ENCODE data around the gene NTPCR. TPM values are rescaled to one million over a fixed set of nuclear protein-coding genes. Genes with fewer than 3 reads are reported as not detected.

NTPCR gene
- total RNA-seq, 2 experiments from 2014 or later: 8.5 to 9.3 TPM

DNA sequence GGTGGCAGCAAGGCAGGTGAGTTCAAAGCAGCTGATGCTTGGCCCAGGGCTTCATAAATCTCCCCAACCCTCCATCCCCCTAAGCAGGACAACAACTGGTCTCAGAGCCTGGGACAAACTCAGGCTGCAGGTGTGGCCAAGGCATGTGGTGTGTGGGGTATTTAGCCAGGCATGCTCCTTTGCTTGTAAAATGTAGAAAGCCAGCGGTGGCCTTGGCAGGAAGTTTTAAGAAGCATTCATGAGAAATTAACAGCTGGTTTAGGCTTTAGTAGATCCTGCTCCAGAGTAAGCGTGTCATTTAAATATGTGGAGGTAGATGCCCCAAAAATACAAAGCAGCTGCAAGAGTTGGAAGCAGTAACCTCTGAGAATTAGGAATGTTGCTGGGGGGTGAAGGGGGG is 44.8 kb downstream of the NTPCR start:
- no peak for ATAC-seq (ENCODE audit: poor library complexity)
- H3K27ac ChIP-seq (ENCODE audit: low read depth in 1 of 2, low read length in 2 of 2): no peak overlapping the region
- intact Hi-C loops (cut with DNase I, micrococcal nuclease): no loop called here
- no peaks in the 10 kb centered on the region for H3K4me1 Mint-ChIP-seq (ENCODE audit: low read depth)
- ChIA-PET CTCF (no interaction called here), POLR2A (no interaction called here)
- no peak overlapping the region for H3K4me3 ChIP-seq (ENCODE audit: low read length)
- no peaks in the 10 kb centered on the region for H3K27me3 ChIP-seq (ENCODE audit: control insufficient read depth in 1 of 2, insufficient read depth in 2 of 2, low read length in 2 of 2)
- H3K36me3 ChIP-seq (ENCODE audit: insufficient read depth, low read length): peaks cover 68% of the 10 kb centered on the region
- peaks cover 96% of the 10 kb centered on the region for H3K36me3 Mint-ChIP-seq (ENCODE audit: low read depth)
- DNase-seq: no peak
- no peak overlapping the region for H3K4me3 Mint-ChIP-seq
- no peaks in the 10 kb centered on the region for H3K4me1 ChIP-seq (ENCODE audit: insufficient read depth, low read length)
- peaks cover 0 to 10% of the 10 kb centered on the region in 2 experiments for H3K9me3 ChIP-seq (ENCODE audit: control insufficient read depth in 1 of 2, insufficient read depth in 1 of 2, low read length in 2 of 2)
- TF ChIP-seq, protein P1, sequence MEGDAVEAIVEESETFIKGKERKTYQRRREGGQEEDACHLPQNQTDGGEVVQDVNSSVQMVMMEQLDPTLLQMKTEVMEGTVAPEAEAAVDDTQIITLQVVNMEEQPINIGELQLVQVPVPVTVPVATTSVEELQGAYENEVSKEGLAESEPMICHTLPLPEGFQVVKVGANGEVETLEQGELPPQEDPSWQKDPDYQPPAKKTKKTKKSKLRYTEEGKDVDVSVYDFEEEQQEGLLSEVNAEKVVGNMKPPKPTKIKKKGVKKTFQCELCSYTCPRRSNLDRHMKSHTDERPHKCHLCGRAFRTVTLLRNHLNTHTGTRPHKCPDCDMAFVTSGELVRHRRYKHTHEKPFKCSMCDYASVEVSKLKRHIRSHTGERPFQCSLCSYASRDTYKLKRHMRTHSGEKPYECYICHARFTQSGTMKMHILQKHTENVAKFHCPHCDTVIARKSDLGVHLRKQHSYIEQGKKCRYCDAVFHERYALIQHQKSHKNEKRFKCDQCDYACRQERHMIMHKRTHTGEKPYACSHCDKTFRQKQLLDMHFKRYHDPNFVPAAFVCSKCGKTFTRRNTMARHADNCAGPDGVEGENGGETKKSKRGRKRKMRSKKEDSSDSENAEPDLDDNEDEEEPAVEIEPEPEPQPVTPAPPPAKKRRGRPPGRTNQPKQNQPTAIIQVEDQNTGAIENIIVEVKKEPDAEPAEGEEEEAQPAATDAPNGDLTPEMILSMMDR (IDR thresholded peaks at IDR 0.05): no peak
- H3K27me3 Mint-ChIP-seq: no peaks in the 10 kb centered on the region
- H3K27ac Mint-ChIP-seq: no peak overlapping the region
- no peaks in the 10 kb centered on the region for H3K9me3 Mint-ChIP-seq

DNA sequence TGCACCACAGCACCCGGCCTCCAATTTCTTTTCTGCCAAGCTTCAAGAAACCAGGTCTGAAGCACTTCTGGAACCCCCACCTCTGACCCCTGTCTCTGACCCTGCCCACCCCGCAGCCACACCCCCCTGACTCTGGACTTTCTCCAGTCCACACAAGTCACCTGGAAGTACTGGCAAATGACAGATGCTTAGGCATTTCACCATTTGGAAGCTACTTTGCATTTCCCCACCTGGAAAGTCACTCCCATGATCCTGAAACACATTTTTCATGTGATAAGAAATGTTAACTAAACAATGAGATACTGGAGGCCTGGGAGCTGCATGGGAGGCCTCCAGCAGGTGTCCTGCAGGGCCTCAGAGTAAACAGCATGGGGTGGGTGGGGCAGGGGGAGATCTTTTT is 45.7 kb downstream of the NTPCR start:
- DNase-seq (no peak), ATAC-seq (ENCODE audit: poor library complexity) (no peak)
- no peak overlapping the region for H3K4me3 ChIP-seq (ENCODE audit: low read length)
- CTCF ChIA-PET: no interaction called here
- H3K4me1 Mint-ChIP-seq (ENCODE audit: low read depth): no peaks in the 10 kb centered on the region
- H3K9me3 Mint-ChIP-seq: no peaks in the 10 kb centered on the region
- intact Hi-C loops (cut with DNase I, micrococcal nuclease): no loop called here
- no peak overlapping the region for H3K27ac Mint-ChIP-seq
- TF ChIP-seq, protein P1 (IDR thresholded peaks at IDR 0.05): no peak
- H3K27me3 Mint-ChIP-seq: no peaks in the 10 kb centered on the region
- H3K36me3 Mint-ChIP-seq (ENCODE audit: low read depth): peaks cover 98% of the 10 kb centered on the region
- no peak overlapping the region for H3K27ac ChIP-seq (ENCODE audit: low read depth in 1 of 2, low read length in 2 of 2)
- no peaks in the 10 kb centered on the region for H3K27me3 ChIP-seq (ENCODE audit: control insufficient read depth in 1 of 2, insufficient read depth in 2 of 2, low read length in 2 of 2)
- peaks cover 71% of the 10 kb centered on the region for H3K36me3 ChIP-seq (ENCODE audit: insufficient read depth, low read length)
- no peak overlapping the region for H3K4me3 Mint-ChIP-seq
- peaks cover 0 to 10% of the 10 kb centered on the region in 2 experiments for H3K9me3 ChIP-seq (ENCODE audit: control insufficient read depth in 1 of 2, insufficient read depth in 1 of 2, low read length in 2 of 2)
- POLR2A ChIA-PET: no interaction called here
- H3K4me1 ChIP-seq (ENCODE audit: insufficient read depth, low read length): no peaks in the 10 kb centered on the region

GRCh38 chr1:232998138-232998537 is 47.7 kb downstream of the NTPCR start:
- Mint-ChIP-seq H3K9me3 (no peaks in the 10 kb centered on the region), H3K4me3 (no peak overlapping the region), H3K27ac (no peak overlapping the region), H3K27me3 (no peaks in the 10 kb centered on the region), H3K4me1 (ENCODE audit: low read depth) (no peaks in the 10 kb centered on the region), H3K36me3 (ENCODE audit: low read depth) (peaks cover 94% of the 10 kb centered on the region)
- Histone ChIP-seq H3K4me1 (ENCODE audit: insufficient read depth, low read length) (no peaks in the 10 kb centered on the region), H3K4me3 (ENCODE audit: low read length) (no peak overlapping the region), H3K36me3 (ENCODE audit: insufficient read depth, low read length) (peaks cover 66% of the 10 kb centered on the region), H3K27me3 (ENCODE audit: control insufficient read depth in 1 of 2, insufficient read depth in 2 of 2, low read length in 2 of 2) (no peaks in the 10 kb centered on the region), H3K27ac (ENCODE audit: low read depth in 1 of 2, low read length in 2 of 2) (no peak overlapping the region), H3K9me3 (ENCODE audit: control insufficient read depth in 1 of 2, insufficient read depth in 1 of 2, low read length in 2 of 2) (peaks cover 0 to 10% of the 10 kb centered on the region in 2 experiments)
- ChIA-PET POLR2A (no interaction called here), CTCF (no interaction called here)
- intact Hi-C loops (cut with DNase I, micrococcal nuclease): no loop called here
- TF ChIP-seq, protein P1 (IDR thresholded peaks at IDR 0.05): no peak
- ATAC-seq (ENCODE audit: poor library complexity) (no peak), DNase-seq (no peak)
